ENCODE results near the gene GPSM3.

Gene GPSM3

DNA sequence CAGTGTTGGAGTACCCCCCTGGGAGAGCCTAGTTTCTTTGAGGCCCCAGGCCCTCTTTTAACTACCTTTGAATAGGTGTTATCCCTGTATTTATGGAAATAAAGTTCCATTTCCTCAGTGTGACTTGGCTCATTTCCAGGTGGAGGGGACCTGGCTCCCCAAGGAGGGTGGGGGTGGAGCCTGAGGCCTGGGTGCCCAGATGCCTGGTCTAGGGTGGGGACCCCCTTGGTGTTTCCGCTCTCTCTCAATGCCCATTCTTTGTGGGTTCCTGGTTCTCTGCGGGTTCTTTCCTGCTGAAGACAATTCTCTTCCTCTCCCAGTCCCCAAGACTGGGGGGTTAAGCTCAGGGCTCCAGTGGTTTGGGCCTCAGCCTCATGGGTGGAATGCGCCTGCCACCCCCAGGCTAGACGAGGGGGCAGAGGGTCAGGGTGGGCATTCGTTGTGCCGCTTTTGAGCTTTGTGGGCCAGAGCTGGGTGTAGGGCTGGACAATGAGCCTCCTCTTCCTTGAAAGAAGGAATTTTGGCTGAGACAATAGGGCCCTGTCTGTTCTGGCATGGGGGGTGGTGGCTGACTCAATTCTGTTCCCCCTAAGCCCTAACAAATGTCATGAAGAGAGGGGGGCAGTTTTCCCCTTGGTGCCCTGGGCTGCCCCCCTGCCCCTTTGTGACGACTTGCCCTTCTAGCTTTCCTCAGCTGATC lies 28.7 kb downstream of the GPSM3 start:
- WGBS, result 100% methylated on average over 6 of the region's 7 CpGs
- no peaks in the 10 kb centered on the region for H3K9me3 ChIP-seq (ENCODE audit: control insufficient read depth, low read length)
- H3K4me3 ChIP-seq (ENCODE audit: insufficient read depth in 1 of 2, low read depth in 1 of 2, low read length in 2 of 2), result no peak overlapping the region
- H3K36me3 ChIP-seq (ENCODE audit: control insufficient read depth in 1 of 2, insufficient read depth in 2 of 2, low read depth in 1 of 2, low read length in 2 of 2), result peaks cover 53 to 55% of the 10 kb centered on the region in 2 experiments
- H3K18ac ChIP-seq (ENCODE audit: low read depth in 1 of 2, low read length in 2 of 2), result no peak overlapping the region
- H2BK5ac ChIP-seq (ENCODE audit: low read depth, low read length, poor library complexity, severe bottlenecking), result no peak overlapping the region
- peaks cover 12% of the 10 kb centered on the region for H3K79me1 ChIP-seq (replicated peaks; ENCODE audit: low read length, poor library complexity, severe bottlenecking)
- no peak overlapping the region for H3K4ac ChIP-seq (ENCODE audit: low read depth in 1 of 2, low read length in 2 of 2)
- no peak overlapping the region for H2BK12ac ChIP-seq (ENCODE audit: low read length in 2 of 2)
- H3K14ac ChIP-seq (ENCODE audit: low read length in 2 of 2), result no peak overlapping the region
- no peak overlapping the region for H4K8ac ChIP-seq (ENCODE audit: low read length)
- no peaks in the 10 kb centered on the region for H3K27me3 ChIP-seq (ENCODE audit: control insufficient read depth in 1 of 2, insufficient read depth in 1 of 2, low read length in 2 of 2)
- H3K9ac ChIP-seq (ENCODE audit: low read length), result no peak overlapping the region
- no peak for DNase-seq
- H4K91ac ChIP-seq (ENCODE audit: low read length), result no peak overlapping the region
- no peak overlapping the region for H2AK5ac ChIP-seq (ENCODE audit: low read length, severe bottlenecking)
- no peak overlapping the region for H3K23ac ChIP-seq (ENCODE audit: low read length in 2 of 2)
- no peak overlapping the region for H2AFZ ChIP-seq (ENCODE audit: low read depth, low read length)
- H2BK15ac ChIP-seq (ENCODE audit: low read depth, poor library complexity, severe bottlenecking), result no peak overlapping the region
- H3K27ac ChIP-seq (ENCODE audit: low read length, poor library complexity, severe bottlenecking), result no peak overlapping the region
- H3K4me2 ChIP-seq (ENCODE audit: low read length, poor library complexity, severe bottlenecking), result no peak overlapping the region
- H2BK120ac ChIP-seq (ENCODE audit: low read depth, low read length), result no peak overlapping the region
- peaks cover 4% of the 10 kb centered on the region for H3K4me1 ChIP-seq (ENCODE audit: control insufficient read depth, insufficient read depth, low read depth, low read length)

GRCh38 chr6:32158052-32158451 lies 34.4 kb downstream of the GPSM3 start:
- H3K27me3 ChIP-seq (ENCODE audit: control insufficient read depth in 1 of 2, insufficient read depth in 1 of 2, low read length in 2 of 2), result no peaks in the 10 kb centered on the region
- H3K9me3 ChIP-seq (ENCODE audit: control insufficient read depth, low read length), result no peaks in the 10 kb centered on the region
- H3K23ac ChIP-seq (ENCODE audit: low read length in 2 of 2), result no peak overlapping the region
- no peak overlapping the region for H3K27ac ChIP-seq (ENCODE audit: low read length, poor library complexity, severe bottlenecking)
- no peak overlapping the region for H2AK5ac ChIP-seq (ENCODE audit: low read length, severe bottlenecking)
- no peak overlapping the region for H3K9ac ChIP-seq (ENCODE audit: low read length)
- no peak overlapping the region for H4K91ac ChIP-seq (ENCODE audit: low read length)
- DNase-seq, result no peak
- H3K79me1 ChIP-seq (replicated peaks; ENCODE audit: low read length, poor library complexity, severe bottlenecking), result peaks cover 18% of the 10 kb centered on the region
- H3K4ac ChIP-seq (ENCODE audit: low read depth in 1 of 2, low read length in 2 of 2), result no peak overlapping the region
- H3K4me2 ChIP-seq (ENCODE audit: low read length, poor library complexity, severe bottlenecking), result no peak overlapping the region
- H2BK12ac ChIP-seq (ENCODE audit: low read length in 2 of 2), result no peak overlapping the region
- H2AFZ ChIP-seq (ENCODE audit: low read depth, low read length), result no peak overlapping the region
- no peak overlapping the region for H2BK15ac ChIP-seq (ENCODE audit: low read depth, poor library complexity, severe bottlenecking)
- no peak overlapping the region for H3K18ac ChIP-seq (ENCODE audit: low read depth in 1 of 2, low read length in 2 of 2)
- H2BK120ac ChIP-seq (ENCODE audit: low read depth, low read length), result no peak overlapping the region
- no peak overlapping the region for H4K8ac ChIP-seq (ENCODE audit: low read length)
- H3K4me3 ChIP-seq (ENCODE audit: insufficient read depth in 1 of 2, low read depth in 1 of 2, low read length in 2 of 2), result no peak overlapping the region
- no peak overlapping the region for H3K14ac ChIP-seq (ENCODE audit: low read length in 2 of 2)
- peaks cover 30 to 42% of the 10 kb centered on the region in 2 experiments for H3K36me3 ChIP-seq (ENCODE audit: control insufficient read depth in 1 of 2, insufficient read depth in 2 of 2, low read depth in 1 of 2, low read length in 2 of 2)
- H2BK5ac ChIP-seq (ENCODE audit: low read depth, low read length, poor library complexity, severe bottlenecking), result no peak overlapping the region
- H3K4me1 ChIP-seq (ENCODE audit: control insufficient read depth, insufficient read depth, low read depth, low read length), result peaks cover 16% of the 10 kb centered on the region

DNA sequence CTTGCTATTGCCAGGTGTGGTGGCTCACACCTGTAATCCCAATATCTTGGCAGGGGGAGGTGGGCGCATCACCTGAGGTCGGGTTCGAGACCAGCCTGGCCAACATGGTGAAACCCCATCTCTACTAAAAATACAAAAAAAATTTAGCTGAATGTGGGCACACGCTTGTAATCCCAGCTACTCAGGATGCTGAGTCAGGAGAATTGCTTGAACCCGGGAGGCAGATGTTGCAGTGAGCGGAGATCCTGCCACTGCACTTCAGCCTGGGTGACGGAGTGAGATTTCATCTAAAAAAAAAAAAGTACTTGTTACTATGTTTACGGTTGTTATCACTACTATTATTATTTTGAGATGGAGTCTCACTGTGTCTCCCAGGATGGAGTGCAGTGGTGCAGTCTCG lies 35.6 kb downstream of the GPSM3 start:
- peaks cover 19 to 34% of the 10 kb centered on the region in 2 experiments for H3K36me3 ChIP-seq (ENCODE audit: control insufficient read depth in 1 of 2, insufficient read depth in 2 of 2, low read depth in 1 of 2, low read length in 2 of 2)
- H2BK5ac ChIP-seq (ENCODE audit: low read depth, low read length, poor library complexity, severe bottlenecking), result no peak overlapping the region
- H4K91ac ChIP-seq (ENCODE audit: low read length), result no peak overlapping the region
- no peak overlapping the region for H2AK5ac ChIP-seq (ENCODE audit: low read length, severe bottlenecking)
- H4K8ac ChIP-seq (ENCODE audit: low read length), result no peak overlapping the region
- H3K9me3 ChIP-seq (ENCODE audit: control insufficient read depth, low read length), result no peaks in the 10 kb centered on the region
- H3K4me1 ChIP-seq (ENCODE audit: control insufficient read depth, insufficient read depth, low read depth, low read length), result peaks cover 23% of the 10 kb centered on the region
- no peak overlapping the region for H3K9ac ChIP-seq (ENCODE audit: low read length)
- WGBS, result over 99% methylated on average over 8 of the region's 9 CpGs
- H3K27ac ChIP-seq (ENCODE audit: low read length, poor library complexity, severe bottlenecking), result no peak overlapping the region
- H3K4me2 ChIP-seq (ENCODE audit: low read length, poor library complexity, severe bottlenecking), result no peak overlapping the region
- DNase-seq, result no peak
- no peak overlapping the region for H2BK120ac ChIP-seq (ENCODE audit: low read depth, low read length)
- H3K4me3 ChIP-seq (ENCODE audit: insufficient read depth in 1 of 2, low read depth in 1 of 2, low read length in 2 of 2), result no peak overlapping the region
- no peak overlapping the region for H2AFZ ChIP-seq (ENCODE audit: low read depth, low read length)
- H2BK15ac ChIP-seq (ENCODE audit: low read depth, poor library complexity, severe bottlenecking), result no peak overlapping the region
- no peak overlapping the region for H3K4ac ChIP-seq (ENCODE audit: low read depth in 1 of 2, low read length in 2 of 2)
- no peak overlapping the region for H3K18ac ChIP-seq (ENCODE audit: low read depth in 1 of 2, low read length in 2 of 2)
- H3K79me1 ChIP-seq (replicated peaks; ENCODE audit: low read length, poor library complexity, severe bottlenecking), result peaks cover 14% of the 10 kb centered on the region
- no peak overlapping the region for H3K14ac ChIP-seq (ENCODE audit: low read length in 2 of 2)
- no peaks in the 10 kb centered on the region for H3K27me3 ChIP-seq (ENCODE audit: control insufficient read depth in 1 of 2, insufficient read depth in 1 of 2, low read length in 2 of 2)
- H2BK12ac ChIP-seq (ENCODE audit: low read length in 2 of 2), result no peak overlapping the region
- no peak overlapping the region for H3K23ac ChIP-seq (ENCODE audit: low read length in 2 of 2)

DNA sequence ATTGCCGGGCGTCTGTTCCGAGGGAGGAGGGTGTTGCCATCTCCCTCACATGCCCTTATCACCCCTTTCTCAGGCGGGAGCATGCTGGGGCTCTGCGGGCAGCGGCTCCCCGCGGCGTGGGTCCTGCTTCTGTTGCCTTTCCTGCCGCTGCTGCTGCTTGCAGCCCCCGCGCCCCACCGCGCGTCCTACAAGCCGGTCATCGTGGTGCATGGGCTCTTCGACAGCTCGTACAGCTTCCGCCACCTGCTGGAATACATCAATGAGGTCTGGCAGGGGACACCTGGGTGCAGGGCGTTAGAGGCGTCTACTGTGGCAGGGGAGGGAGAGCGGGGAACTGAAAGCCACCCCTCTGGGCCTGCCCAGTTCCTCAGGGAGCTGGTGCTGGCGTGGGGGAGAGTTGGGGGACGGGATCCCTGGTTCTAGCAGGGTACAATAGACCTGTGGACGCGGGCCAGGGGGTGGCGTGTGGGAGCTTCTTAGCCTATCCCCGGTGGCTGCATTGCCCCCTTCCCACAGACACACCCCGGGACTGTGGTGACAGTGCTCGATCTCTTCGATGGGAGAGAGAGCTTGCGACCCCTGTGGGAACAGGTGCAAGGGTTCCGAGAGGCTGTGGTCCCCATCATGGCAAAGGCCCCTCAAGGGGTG lies 37.8 kb downstream of the GPSM3 start:
- peaks cover 31% of the 10 kb centered on the region for H3K4me1 ChIP-seq (ENCODE audit: control insufficient read depth, insufficient read depth, low read depth, low read length)
- peak overlapping the region; percentile 30 to 52 for H3K4ac ChIP-seq (ENCODE audit: low read depth in 1 of 2, low read length in 2 of 2)
- H4K91ac ChIP-seq (ENCODE audit: low read length), result peak overlapping the region; percentile 11
- peaks cover 5 to 18% of the 10 kb centered on the region in 2 experiments for H3K27me3 ChIP-seq (ENCODE audit: control insufficient read depth in 1 of 2, insufficient read depth in 1 of 2, low read length in 2 of 2)
- H3K4me3 ChIP-seq (ENCODE audit: insufficient read depth in 1 of 2, low read depth in 1 of 2, low read length in 2 of 2), result peak overlapping the region; percentile 79 to 98
- H2AFZ ChIP-seq (ENCODE audit: low read depth, low read length), result peak overlapping the region; percentile 93
- peak overlapping the region; percentile 76 for H4K8ac ChIP-seq (ENCODE audit: low read length)
- H2BK12ac ChIP-seq (ENCODE audit: low read length in 2 of 2), result peak overlapping the region in 1 of 2 experiments; percentile 86
- peak overlapping the region; percentile 88 for H3K4me2 ChIP-seq (ENCODE audit: low read length, poor library complexity, severe bottlenecking)
- H3K36me3 ChIP-seq (ENCODE audit: control insufficient read depth in 1 of 2, insufficient read depth in 2 of 2, low read depth in 1 of 2, low read length in 2 of 2), result peaks cover 19 to 34% of the 10 kb centered on the region in 2 experiments
- H3K9me3 ChIP-seq (ENCODE audit: control insufficient read depth, low read length), result no peaks in the 10 kb centered on the region
- peak overlapping the region; percentile 97 for H3K9ac ChIP-seq (ENCODE audit: low read length)
- no peak overlapping the region for H2BK15ac ChIP-seq (ENCODE audit: low read depth, poor library complexity, severe bottlenecking)
- peaks cover 16% of the 10 kb centered on the region for H3K79me1 ChIP-seq (replicated peaks; ENCODE audit: low read length, poor library complexity, severe bottlenecking)
- no peak overlapping the region for H2BK120ac ChIP-seq (ENCODE audit: low read depth, low read length)
- peak overlapping the region in 1 of 2 experiments; percentile 95 for H3K14ac ChIP-seq (ENCODE audit: low read length in 2 of 2)
- peak overlapping the region; percentile 24 to 92 for H3K18ac ChIP-seq (ENCODE audit: low read depth in 1 of 2, low read length in 2 of 2)
- H2BK5ac ChIP-seq (ENCODE audit: low read depth, low read length, poor library complexity, severe bottlenecking), result no peak overlapping the region
- DNase-seq, result peak; percentile 84
- peak overlapping the region in 1 of 2 experiments; percentile 96 for H3K23ac ChIP-seq (ENCODE audit: low read length in 2 of 2)
- WGBS, result 23% methylated on average over 34 of the region's 34 CpGs
- peak overlapping the region; percentile 86 for H3K27ac ChIP-seq (ENCODE audit: low read length, poor library complexity, severe bottlenecking)
- H2AK5ac ChIP-seq (ENCODE audit: low read length, severe bottlenecking), result no peak overlapping the region

All from mesenchymal stem cell (in vitro differentiated cells and primary cell).